DOHH2 (cell line): ENCODE data around the gene STARD13.

ENCODE experiments used
- H3F3A ChIP-seq: fragments of 200-600 bp; sonication (generic), shearing (Covaris generic); 2 replicates; pipeline ENCODE4 v1.6.0; 2016; ENCODE audit warnings: antibody characterized with exemption, mild to moderate bottlenecking; ENCODE audit not compliant: control insufficient read depth, insufficient read depth
- H3K27ac ChIP-seq: fragments of 200-600 bp; sonication (generic); 2 replicates; pipeline ENCODE4 v1.5.1; 2014; ENCODE audit warnings: low read depth, mild to moderate bottlenecking, low read length, moderate library complexity
- H3K27me3 ChIP-seq: fragments of 200-600 bp; sonication (generic); 2 replicates; pipeline ENCODE4 v1.6.1; 2014; ENCODE audit warnings: mild to moderate bottlenecking, low read length, mixed read lengths; ENCODE audit not compliant: control insufficient read depth
- H3K36me3 ChIP-seq: fragments of 200-600 bp; sonication (generic); 2 replicates; pipeline ENCODE4 v1.6.1; 2014; ENCODE audit warnings: mild to moderate bottlenecking, low read length, moderate library complexity, mixed read lengths; ENCODE audit not compliant: control insufficient read depth
- H3K4me1 ChIP-seq: fragments of 200-600 bp; sonication (generic); 2 replicates; pipeline ENCODE4 v1.6.1; 2014; ENCODE audit warnings: mild to moderate bottlenecking, low read length, mixed read lengths; ENCODE audit not compliant: control insufficient read depth
- H3K4me2 ChIP-seq: fragments of 200-600 bp; sonication (generic); 2 replicates; pipeline ENCODE4 v1.6.0; 2014; ENCODE audit warnings: mild to moderate bottlenecking, low read length, moderate library complexity
- H3K4me3 ChIP-seq: fragments of 200-600 bp; sonication (generic); 2 replicates; pipeline ENCODE4 v1.5.1; 2014; ENCODE audit warnings: mild to moderate bottlenecking, low read length, mixed read lengths
- H3K79me2 ChIP-seq: fragments of 200-600 bp; sonication (generic); 2 replicates; pipeline ENCODE4 v1.6.1; 2014; ENCODE audit warnings: mild to moderate bottlenecking, low read length, mixed read lengths; ENCODE audit not compliant: control insufficient read depth
- H3K9me2 ChIP-seq: fragments of 200-600 bp; sonication (generic); replicated peaks from 2 replicates; pipeline ENCODE4 v1.6.1; 2014; ENCODE audit warnings: mild to moderate bottlenecking, low read length, mixed read lengths; ENCODE audit not compliant: control insufficient read depth
- H3K9me3 ChIP-seq: fragments of 200-600 bp; sonication (generic); 2 replicates; pipeline ENCODE4 v1.6.1; 2014; ENCODE audit warnings: antibody characterized with exemption, low read length, mixed read lengths; ENCODE audit not compliant: control insufficient read depth, insufficient read depth
- H4K20me1 ChIP-seq: fragments of 200-600 bp; sonication (generic); 2 replicates; pipeline ENCODE4 v1.6.0; 2014; ENCODE audit warnings: low read depth, mild to moderate bottlenecking, antibody characterized with exemption, low read length, moderate library complexity; ENCODE audit not compliant: control insufficient read depth, insufficient read depth
- EZH2phosphoT487 ChIP-seq: fragments of 200-600 bp; sonication (generic); IDR thresholded peaks from 2 replicates; pipeline ENCODE4 v1.6.1; 2017; ENCODE audit warnings: borderline replicate concordance, mild to moderate bottlenecking, antibody characterized with exemption, low read length, moderate library complexity, mixed read lengths
- TF ChIP-seq, protein P1 (sequence below): fragments of 200-600 bp; sonication (generic); IDR thresholded peaks from one replicate; pipeline ENCODE4 v1.5.1; 2014; ENCODE audit warnings: antibody characterized with exemption, mild to moderate bottlenecking, low read depth, low read length; ENCODE audit not compliant: poor library complexity, severe bottlenecking

Gene STARD13

DNA sequence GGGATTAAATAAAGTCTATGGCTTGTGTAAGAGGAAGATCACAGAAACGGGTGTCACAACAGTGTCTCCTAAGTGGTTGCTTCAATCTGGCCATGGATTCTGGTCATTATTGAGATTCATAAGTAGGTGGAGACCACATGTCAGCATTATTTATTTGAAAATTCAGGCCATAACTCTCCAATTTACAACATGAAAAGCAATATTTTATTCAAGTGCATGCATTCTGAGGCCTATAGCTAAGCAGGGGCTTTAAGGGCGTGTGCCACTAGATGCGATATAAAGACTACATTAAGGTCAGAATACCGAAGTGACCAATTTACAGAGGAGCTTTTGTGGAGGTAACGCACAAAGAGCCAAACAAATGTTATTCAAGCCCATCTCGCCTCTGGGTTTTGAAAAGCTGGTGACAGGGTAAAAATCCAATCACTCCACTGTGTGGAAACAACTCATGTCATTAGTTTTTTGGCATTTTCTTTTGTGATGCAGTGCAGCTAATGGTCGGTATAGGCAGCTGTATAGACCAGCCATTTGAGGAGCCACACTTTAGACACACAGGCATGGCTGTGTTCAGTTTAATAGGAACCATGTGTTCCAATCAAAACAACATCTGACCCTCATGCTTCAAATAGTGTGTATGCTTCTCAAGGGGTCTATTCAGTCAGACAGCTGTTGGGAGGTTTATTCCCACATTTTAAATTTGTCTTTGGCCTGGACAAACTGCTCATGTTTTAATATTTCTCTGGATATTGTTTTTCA, 145.6 kb downstream of the STARD13 start:
- H3K79me2 ChIP-seq = no peaks in the 10 kb centered on the region
- H3K9me3 ChIP-seq = no peaks in the 10 kb centered on the region
- no peaks in the 10 kb centered on the region for H3K27me3 ChIP-seq
- no peak overlapping the region for H3K27ac ChIP-seq
- TF ChIP-seq, protein P1, sequence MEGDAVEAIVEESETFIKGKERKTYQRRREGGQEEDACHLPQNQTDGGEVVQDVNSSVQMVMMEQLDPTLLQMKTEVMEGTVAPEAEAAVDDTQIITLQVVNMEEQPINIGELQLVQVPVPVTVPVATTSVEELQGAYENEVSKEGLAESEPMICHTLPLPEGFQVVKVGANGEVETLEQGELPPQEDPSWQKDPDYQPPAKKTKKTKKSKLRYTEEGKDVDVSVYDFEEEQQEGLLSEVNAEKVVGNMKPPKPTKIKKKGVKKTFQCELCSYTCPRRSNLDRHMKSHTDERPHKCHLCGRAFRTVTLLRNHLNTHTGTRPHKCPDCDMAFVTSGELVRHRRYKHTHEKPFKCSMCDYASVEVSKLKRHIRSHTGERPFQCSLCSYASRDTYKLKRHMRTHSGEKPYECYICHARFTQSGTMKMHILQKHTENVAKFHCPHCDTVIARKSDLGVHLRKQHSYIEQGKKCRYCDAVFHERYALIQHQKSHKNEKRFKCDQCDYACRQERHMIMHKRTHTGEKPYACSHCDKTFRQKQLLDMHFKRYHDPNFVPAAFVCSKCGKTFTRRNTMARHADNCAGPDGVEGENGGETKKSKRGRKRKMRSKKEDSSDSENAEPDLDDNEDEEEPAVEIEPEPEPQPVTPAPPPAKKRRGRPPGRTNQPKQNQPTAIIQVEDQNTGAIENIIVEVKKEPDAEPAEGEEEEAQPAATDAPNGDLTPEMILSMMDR = no peak
- no peak for TF ChIP-seq EZH2phosphoT487
- H3K36me3 ChIP-seq = no peaks in the 10 kb centered on the region
- H3K4me2 ChIP-seq = no peak overlapping the region
- H4K20me1 ChIP-seq = no peaks in the 10 kb centered on the region
- H3K4me1 ChIP-seq = no peaks in the 10 kb centered on the region
- H3F3A ChIP-seq = no peaks in the 10 kb centered on the region
- no peaks in the 10 kb centered on the region for H3K9me2 ChIP-seq
- H3K4me3 ChIP-seq = no peak overlapping the region

DNA sequence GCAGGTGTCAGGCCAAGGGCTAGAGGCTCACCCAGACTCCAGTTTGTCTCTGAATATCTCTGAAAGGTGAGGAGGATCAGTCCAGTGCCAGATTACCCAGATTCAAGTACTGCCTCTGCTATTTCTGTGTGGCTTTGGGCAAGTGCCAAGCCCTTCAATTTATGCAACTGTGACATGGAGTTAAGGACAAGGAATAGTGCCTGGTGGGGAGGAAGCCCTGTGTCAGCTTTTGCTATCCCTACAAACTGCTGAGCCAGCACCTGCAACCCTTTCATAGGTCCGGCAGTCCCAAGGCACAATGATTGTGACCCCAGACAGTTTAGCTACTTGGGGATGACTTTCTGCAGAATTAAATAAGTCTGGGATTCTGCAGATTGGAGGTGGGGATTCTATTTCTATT, 146.4 kb downstream of the STARD13 start:
- Histone ChIP-seq H3K9me3 (no peaks in the 10 kb centered on the region), H3K4me2 (no peak overlapping the region), H3K36me3 (no peaks in the 10 kb centered on the region), H3K27me3 (no peaks in the 10 kb centered on the region), H3K27ac (no peak overlapping the region), H3K79me2 (no peaks in the 10 kb centered on the region), H4K20me1 (no peaks in the 10 kb centered on the region), H3K4me1 (no peaks in the 10 kb centered on the region), H3K9me2 (no peaks in the 10 kb centered on the region), H3K4me3 (no peak overlapping the region), H3F3A (no peaks in the 10 kb centered on the region)
- TF ChIP-seq, protein P1 = no peak
- TF ChIP-seq EZH2phosphoT487 = no peak

DNA sequence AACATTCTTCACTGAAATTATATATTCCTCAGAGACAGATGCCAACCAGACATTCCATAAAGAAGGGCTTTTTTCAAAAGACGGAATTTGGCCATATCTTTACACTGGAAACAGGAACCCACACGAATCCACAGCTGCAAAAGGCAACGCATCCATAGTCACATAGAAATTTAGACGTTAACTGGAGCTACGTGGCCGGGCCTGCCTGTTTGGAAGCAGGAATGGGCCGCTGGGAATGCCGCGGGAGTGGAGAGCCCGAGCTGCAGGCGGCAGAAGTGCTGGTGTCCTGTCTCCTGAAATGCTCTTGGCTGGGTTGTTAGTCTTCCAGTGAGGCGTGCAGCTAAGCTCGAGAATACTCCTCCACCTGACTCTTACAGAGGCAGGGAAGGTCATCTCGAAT, 147.1 kb downstream of the STARD13 start:
- H3K4me2 ChIP-seq = no peak overlapping the region
- H3F3A ChIP-seq = no peaks in the 10 kb centered on the region
- no peak overlapping the region for H3K4me3 ChIP-seq
- H3K9me3 ChIP-seq = no peaks in the 10 kb centered on the region
- H3K79me2 ChIP-seq = no peaks in the 10 kb centered on the region
- no peaks in the 10 kb centered on the region for H3K9me2 ChIP-seq
- H3K27me3 ChIP-seq = no peaks in the 10 kb centered on the region
- H4K20me1 ChIP-seq = no peaks in the 10 kb centered on the region
- H3K36me3 ChIP-seq = no peaks in the 10 kb centered on the region
- no peaks in the 10 kb centered on the region for H3K4me1 ChIP-seq
- TF ChIP-seq EZH2phosphoT487 = no peak
- TF ChIP-seq, protein P1 = no peak
- H3K27ac ChIP-seq = no peak overlapping the region
